GM23248 (cell line): ENCODE measurements around the gene CREBBP.

Experiments
- EZH2 ChIP-seq: fragments of 200-600 bp; sonication (generic); IDR thresholded peaks from 2 replicates; pipeline ENCODE4 v1.6.1; 2018; ENCODE audit warnings: antibody characterized with exemption, mild to moderate bottlenecking; ENCODE audit not compliant: insufficient read depth, poor library complexity, severe bottlenecking
- EZH2phosphoT487 ChIP-seq: fragments of 200-600 bp; sonication (generic); IDR thresholded peaks from 2 replicates; pipeline ENCODE4 v1.6.1; 2018; ENCODE audit warnings: antibody characterized with exemption, moderate library complexity, mild to moderate bottlenecking, low read depth; ENCODE audit not compliant: insufficient read depth

- TF ChIP-seq EZH2 (no peak), EZH2phosphoT487 (no peak)
Observed at GRCh38 chr16:3832668-3833067, 47.8 kb downstream of the CREBBP start.
